Measurements from ENCODE around the gene ATG7.

ATG7 gene

DNA sequence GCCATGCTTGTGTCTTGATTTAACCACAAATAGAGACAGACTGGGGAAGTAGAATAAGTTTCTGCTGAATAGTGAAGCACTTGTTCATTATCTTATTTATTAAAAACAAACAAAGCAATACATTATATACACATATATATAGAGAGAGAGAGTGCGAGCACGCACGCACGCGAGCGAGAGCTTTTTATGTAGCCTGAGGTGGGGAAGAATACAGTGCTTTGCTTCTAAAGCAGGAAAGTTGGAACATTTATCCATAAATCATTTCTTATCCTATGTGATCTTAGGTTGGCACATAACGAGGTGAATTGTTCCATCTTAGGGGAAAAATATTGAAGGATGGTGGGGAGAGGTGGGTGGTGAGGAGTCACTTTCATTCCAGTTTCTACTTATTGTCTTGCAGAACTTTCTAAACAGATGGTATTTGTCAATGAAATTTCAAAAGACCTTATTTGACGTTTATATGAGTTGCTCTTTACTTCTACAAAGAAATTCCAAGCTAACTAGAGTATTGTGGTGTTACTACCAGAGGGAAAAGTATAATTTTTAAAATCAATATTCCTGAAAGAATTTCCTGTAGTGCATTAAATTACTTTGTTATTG, 110.0 kb downstream of the ATG7 start:
- Histone ChIP-seq H3K27ac (ENCODE audit: low read depth, low read length) (no peak overlapping the region), H4K20me1 (ENCODE audit: low read depth, low read length) (no peaks in the 10 kb centered on the region), H3K9me3 (ENCODE audit: insufficient read depth, low read length) (no peaks in the 10 kb centered on the region), H3K9me2 (replicated peaks; ENCODE audit: insufficient read depth, low read length) (no peaks in the 10 kb centered on the region), H3K36me3 (ENCODE audit: low read length) (no peaks in the 10 kb centered on the region), H3K27me3 (ENCODE audit: low read length) (no peaks in the 10 kb centered on the region), H3F3A (ENCODE audit: insufficient read depth) (no peaks in the 10 kb centered on the region), H3K4me2 (ENCODE audit: low read depth, low read length, poor library complexity, severe bottlenecking) (no peak overlapping the region), H3K79me2 (ENCODE audit: insufficient read depth, low read length) (no peaks in the 10 kb centered on the region), H3K4me3 (ENCODE audit: insufficient read depth, low read length, poor library complexity, severe bottlenecking) (no peak overlapping the region), H2AFZ (ENCODE audit: low read depth, low read length, severe bottlenecking) (no peak overlapping the region), H3K9ac (ENCODE audit: low read length) (no peak overlapping the region)
- TF ChIP-seq, protein P1, sequence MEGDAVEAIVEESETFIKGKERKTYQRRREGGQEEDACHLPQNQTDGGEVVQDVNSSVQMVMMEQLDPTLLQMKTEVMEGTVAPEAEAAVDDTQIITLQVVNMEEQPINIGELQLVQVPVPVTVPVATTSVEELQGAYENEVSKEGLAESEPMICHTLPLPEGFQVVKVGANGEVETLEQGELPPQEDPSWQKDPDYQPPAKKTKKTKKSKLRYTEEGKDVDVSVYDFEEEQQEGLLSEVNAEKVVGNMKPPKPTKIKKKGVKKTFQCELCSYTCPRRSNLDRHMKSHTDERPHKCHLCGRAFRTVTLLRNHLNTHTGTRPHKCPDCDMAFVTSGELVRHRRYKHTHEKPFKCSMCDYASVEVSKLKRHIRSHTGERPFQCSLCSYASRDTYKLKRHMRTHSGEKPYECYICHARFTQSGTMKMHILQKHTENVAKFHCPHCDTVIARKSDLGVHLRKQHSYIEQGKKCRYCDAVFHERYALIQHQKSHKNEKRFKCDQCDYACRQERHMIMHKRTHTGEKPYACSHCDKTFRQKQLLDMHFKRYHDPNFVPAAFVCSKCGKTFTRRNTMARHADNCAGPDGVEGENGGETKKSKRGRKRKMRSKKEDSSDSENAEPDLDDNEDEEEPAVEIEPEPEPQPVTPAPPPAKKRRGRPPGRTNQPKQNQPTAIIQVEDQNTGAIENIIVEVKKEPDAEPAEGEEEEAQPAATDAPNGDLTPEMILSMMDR (IDR thresholded peaks at IDR 0.05; ENCODE audit: insufficient read depth, low read length, poor library complexity, severe bottlenecking), result no peak
- no peak for TF ChIP-seq EZH2phosphoT487 (conservative IDR thresholded peaks at IDR 0.05; ENCODE audit: low read length)

DNA sequence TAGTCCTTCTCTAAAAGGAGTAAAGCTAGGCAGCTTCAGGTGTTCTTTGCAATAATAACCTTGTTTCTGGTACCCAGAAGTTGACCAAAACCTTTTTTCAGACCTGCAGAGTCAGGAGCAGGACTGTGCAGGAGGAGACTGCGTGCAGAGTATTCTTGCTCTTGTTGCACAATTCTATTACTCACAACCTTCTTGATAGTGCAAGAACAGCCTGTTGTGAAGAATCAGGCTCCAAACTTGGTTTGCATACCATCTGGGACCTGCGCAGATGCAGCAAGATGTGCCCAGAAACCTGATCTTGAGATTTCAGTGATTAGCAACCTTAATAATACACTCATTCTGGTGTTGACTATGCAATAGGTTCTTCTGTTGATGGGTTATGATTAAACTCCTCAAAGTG, 111.9 kb downstream of the ATG7 start:
- no peak overlapping the region for H3K9ac ChIP-seq (ENCODE audit: low read length)
- no peaks in the 10 kb centered on the region for H3K9me3 ChIP-seq (ENCODE audit: insufficient read depth, low read length)
- H3K4me2 ChIP-seq (ENCODE audit: low read depth, low read length, poor library complexity, severe bottlenecking), result no peak overlapping the region
- H3K27ac ChIP-seq (ENCODE audit: low read depth, low read length), result no peak overlapping the region
- H2AFZ ChIP-seq (ENCODE audit: low read depth, low read length, severe bottlenecking), result no peak overlapping the region
- H3K79me2 ChIP-seq (ENCODE audit: insufficient read depth, low read length), result no peaks in the 10 kb centered on the region
- no peaks in the 10 kb centered on the region for H3F3A ChIP-seq (ENCODE audit: insufficient read depth)
- no peak for TF ChIP-seq EZH2phosphoT487 (conservative IDR thresholded peaks at IDR 0.05; ENCODE audit: low read length)
- TF ChIP-seq, protein P1 (IDR thresholded peaks at IDR 0.05; ENCODE audit: insufficient read depth, low read length, poor library complexity, severe bottlenecking), result no peak
- H3K9me2 ChIP-seq (replicated peaks; ENCODE audit: insufficient read depth, low read length), result no peaks in the 10 kb centered on the region
- H4K20me1 ChIP-seq (ENCODE audit: low read depth, low read length), result no peaks in the 10 kb centered on the region
- no peaks in the 10 kb centered on the region for H3K36me3 ChIP-seq (ENCODE audit: low read length)
- H3K27me3 ChIP-seq (ENCODE audit: low read length), result no peaks in the 10 kb centered on the region
- no peak overlapping the region for H3K4me3 ChIP-seq (ENCODE audit: insufficient read depth, low read length, poor library complexity, severe bottlenecking)

DNA sequence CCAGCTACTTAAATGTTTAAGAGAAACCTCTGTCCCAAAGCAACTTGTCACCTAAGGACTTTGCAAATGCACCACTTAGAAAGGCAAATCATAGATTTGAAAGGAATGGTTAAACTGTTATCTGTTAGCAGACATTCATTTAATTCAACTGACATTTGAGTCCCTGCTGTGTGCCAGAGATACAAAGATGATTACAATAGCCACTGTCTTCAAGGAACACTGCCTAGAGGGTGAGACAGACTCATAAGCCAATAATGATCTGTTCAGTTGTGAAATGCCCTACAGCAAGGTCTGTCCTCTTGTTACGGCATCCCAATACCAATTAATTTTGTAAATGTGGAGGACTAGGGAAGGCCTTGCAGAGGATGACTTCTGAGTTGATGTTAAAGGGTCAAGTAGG, 113.1 kb downstream of the ATG7 start:
- H2AFZ ChIP-seq (ENCODE audit: low read depth, low read length, severe bottlenecking), result no peak overlapping the region
- no peaks in the 10 kb centered on the region for H4K20me1 ChIP-seq (ENCODE audit: low read depth, low read length)
- no peak overlapping the region for H3K4me3 ChIP-seq (ENCODE audit: insufficient read depth, low read length, poor library complexity, severe bottlenecking)
- no peak for TF ChIP-seq EZH2phosphoT487 (conservative IDR thresholded peaks at IDR 0.05; ENCODE audit: low read length)
- TF ChIP-seq, protein P1 (IDR thresholded peaks at IDR 0.05; ENCODE audit: insufficient read depth, low read length, poor library complexity, severe bottlenecking), result no peak
- no peaks in the 10 kb centered on the region for H3K9me2 ChIP-seq (replicated peaks; ENCODE audit: insufficient read depth, low read length)
- H3K9me3 ChIP-seq (ENCODE audit: insufficient read depth, low read length), result no peaks in the 10 kb centered on the region
- H3K9ac ChIP-seq (ENCODE audit: low read length), result no peak overlapping the region
- no peaks in the 10 kb centered on the region for H3K27me3 ChIP-seq (ENCODE audit: low read length)
- no peak overlapping the region for H3K4me2 ChIP-seq (ENCODE audit: low read depth, low read length, poor library complexity, severe bottlenecking)
- no peaks in the 10 kb centered on the region for H3F3A ChIP-seq (ENCODE audit: insufficient read depth)
- H3K36me3 ChIP-seq (ENCODE audit: low read length), result no peaks in the 10 kb centered on the region
- H3K27ac ChIP-seq (ENCODE audit: low read depth, low read length), result no peak overlapping the region
- no peaks in the 10 kb centered on the region for H3K79me2 ChIP-seq (ENCODE audit: insufficient read depth, low read length)

Data from SU-DHL-6 (cell line).